HepG2 (cell line): ENCODE data around the gene FAM216A. TPM values are rescaled to one million over a fixed set of nuclear protein-coding genes. Genes with fewer than 3 reads are reported as not detected.

Experiments used
- ELF3 ChIP-seq: IDR thresholded peaks from 2 replicates; pipeline ENCODE4 v1.6.1; 2016; ENCODE audit warnings: missing genetic modification reagents, missing compliant biosample characterization
- KLF11 ChIP-seq: IDR thresholded peaks from 2 replicates; pipeline ENCODE4 v1.6.1; 2016; ENCODE audit warnings: missing compliant biosample characterization
- SAP130 ChIP-seq: IDR thresholded peaks from 2 replicates; pipeline ENCODE4 v1.6.1; 2016; ENCODE audit warnings: low read depth
- ZFP36 ChIP-seq: fragments of 150-350 bp; IDR thresholded peaks from 2 replicates; pipeline ENCODE4 v1.6.1; 2018; ENCODE audit warnings: borderline replicate concordance, low read length, low read depth; ENCODE audit not compliant: partially characterized antibody
- ZKSCAN1 ChIP-seq: fragments of 150-350 bp; IDR thresholded peaks from 2 replicates; pipeline ENCODE4 v1.6.1; 2014; ENCODE audit warnings: low read length
- ZNF207 ChIP-seq: fragments of 450-650 bp; IDR thresholded peaks from 2 replicates; pipeline ENCODE4 v1.6.1; 2016; ENCODE audit warnings: antibody characterized with exemption, borderline replicate concordance
- ZNF274 ChIP-seq: sonication (generic); formaldehyde crosslinking; IDR thresholded peaks from 2 replicates; pipeline ENCODE4 v1.5.1; 2020; ENCODE audit warnings: mild to moderate bottlenecking, missing genetic modification reagents
- ZNF737 ChIP-seq: sonication (generic); formaldehyde crosslinking; IDR thresholded peaks from 2 replicates; pipeline ENCODE4 v1.5.0; 2020; ENCODE audit warnings: missing genetic modification reagents, mild to moderate bottlenecking, borderline replicate concordance
- ZNF747 ChIP-seq: sonication (generic); formaldehyde crosslinking; IDR thresholded peaks from 2 replicates; pipeline ENCODE4 v1.8.1; 2023; ENCODE audit warnings: missing genetic modification reagents, mild to moderate bottlenecking, borderline replicate concordance
- ZNF749 ChIP-seq: sonication (generic); formaldehyde crosslinking; IDR thresholded peaks from 2 replicates; pipeline ENCODE4 v1.8.0; 2022; ENCODE audit warnings: mild to moderate bottlenecking, missing genetic modification reagents, moderate library complexity, borderline replicate concordance
- polyA plus RNA-seq, 8 experiments: library from polyadenylated mRNA; depleted of rRNA in 3 of 8; stranded (reverse) in 7 of 8; unstranded in 1 of 8; fragments of >200 nt; fragmentation: Illumina TruSeq in 4 of 8; extraction: Trizol in 4 of 8; gene quantifications; 2 replicates each; pipeline versions ENCODE4 v1.2.1 to v1.2.3, GENCODE V29; 2011 to 2016; ENCODE audit warnings: low read depth in 4 of 8, missing spikeins in 1 of 8, mixed read lengths in 1 of 8; ENCODE audit not compliant: insufficient read depth in 1 of 8
- total RNA-seq, 5 experiments: library from RNA; depleted of rRNA; stranded (reverse); fragments of >200 nt; fragmentation: Illumina TruSeq; extraction: Trizol; gene quantifications; 2 replicates each; pipeline ENCODE4 v1.2.3, GENCODE V29; 2016; ENCODE audit warnings: low read depth in 1 of 5
- TF ChIP-seq, protein P1 (sequence below): sonication (generic); formaldehyde crosslinking; IDR thresholded peaks from 2 replicates; pipeline ENCODE4 v1.5.0; 2020; ENCODE audit warnings: missing genetic modification reagents
- TF ChIP-seq, protein P2 (sequence below): sonication (generic); formaldehyde crosslinking; IDR thresholded peaks from 2 replicates; pipeline ENCODE4 v1.5.0; 2020; ENCODE audit warnings: mild to moderate bottlenecking, missing genetic modification reagents, borderline replicate concordance
- TF ChIP-seq, protein P3 (sequence below): sonication (generic); formaldehyde crosslinking; conservative IDR thresholded peaks from 2 replicates; pipeline ENCODE4 v1.8.1; 2023; ENCODE audit warnings: missing genetic modification reagents
- TF ChIP-seq, protein P4 (sequence below): sonication (generic); formaldehyde crosslinking; IDR thresholded peaks from 2 replicates; pipeline ENCODE4 v1.4.0; 2020; ENCODE audit warnings: low read depth, missing genetic modification reagents

FAM216A gene
- total and polyA plus RNA-seq, 2 of the 13 experiments (the other 11 are each of a cell fraction or from before 2014, with no cell fraction given): 20.3 to 31.2 TPM

DNA sequence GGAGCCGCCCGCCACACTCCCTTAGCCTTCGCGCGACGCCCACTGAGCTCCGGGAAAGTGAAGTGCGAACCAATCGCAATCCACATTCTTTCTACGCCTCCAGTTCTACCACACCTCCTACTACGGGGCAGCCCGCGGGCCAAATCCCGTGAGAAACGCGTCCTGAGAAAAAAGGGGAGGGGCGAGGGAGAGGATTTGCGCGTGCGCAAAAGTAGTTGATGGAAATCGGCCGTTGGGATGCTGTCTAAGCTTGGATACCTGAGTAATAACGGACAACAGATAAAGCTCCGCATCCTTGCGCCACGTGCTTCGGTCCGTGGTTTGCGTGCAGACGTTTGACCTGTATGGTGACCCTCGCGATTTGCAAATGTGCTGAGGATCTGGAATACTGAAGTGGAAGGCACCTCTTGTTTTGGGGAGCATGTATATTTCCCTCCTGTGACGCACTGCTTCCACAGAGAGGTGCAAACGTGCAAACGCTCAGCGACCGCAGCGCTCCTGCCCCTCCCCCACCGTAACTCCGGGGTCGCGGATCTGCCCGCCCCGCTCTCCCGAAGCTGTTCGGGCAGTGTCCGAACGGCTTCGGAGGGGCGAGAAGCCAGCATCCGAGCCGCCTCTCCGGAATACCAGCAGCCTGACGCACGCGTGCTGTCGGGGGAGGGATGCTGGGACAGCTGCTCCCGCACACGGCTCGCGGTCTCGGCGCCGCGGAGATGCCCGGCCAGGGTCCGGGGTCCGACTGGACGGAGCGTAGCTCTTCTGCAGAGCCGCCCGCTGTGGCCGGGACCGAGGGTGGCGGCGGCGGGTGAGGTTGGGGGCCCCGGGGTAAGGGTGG, at the start of gene FAM216A, which contains the start of gene GPN3 (continued):
- TF ChIP-seq, protein P1, sequence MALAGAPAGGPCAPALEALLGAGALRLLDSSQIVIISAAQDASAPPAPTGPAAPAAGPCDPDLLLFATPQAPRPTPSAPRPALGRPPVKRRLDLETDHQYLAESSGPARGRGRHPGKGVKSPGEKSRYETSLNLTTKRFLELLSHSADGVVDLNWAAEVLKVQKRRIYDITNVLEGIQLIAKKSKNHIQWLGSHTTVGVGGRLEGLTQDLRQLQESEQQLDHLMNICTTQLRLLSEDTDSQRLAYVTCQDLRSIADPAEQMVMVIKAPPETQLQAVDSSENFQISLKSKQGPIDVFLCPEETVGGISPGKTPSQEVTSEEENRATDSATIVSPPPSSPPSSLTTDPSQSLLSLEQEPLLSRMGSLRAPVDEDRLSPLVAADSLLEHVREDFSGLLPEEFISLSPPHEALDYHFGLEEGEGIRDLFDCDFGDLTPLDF: 0 out of 2 replicates have a peak, but pooled peaks have one; percentile 10
- peak; percentile 84 for TF ChIP-seq KLF11 (CRISPR knock-in tag)
- TF ChIP-seq, protein P2, sequence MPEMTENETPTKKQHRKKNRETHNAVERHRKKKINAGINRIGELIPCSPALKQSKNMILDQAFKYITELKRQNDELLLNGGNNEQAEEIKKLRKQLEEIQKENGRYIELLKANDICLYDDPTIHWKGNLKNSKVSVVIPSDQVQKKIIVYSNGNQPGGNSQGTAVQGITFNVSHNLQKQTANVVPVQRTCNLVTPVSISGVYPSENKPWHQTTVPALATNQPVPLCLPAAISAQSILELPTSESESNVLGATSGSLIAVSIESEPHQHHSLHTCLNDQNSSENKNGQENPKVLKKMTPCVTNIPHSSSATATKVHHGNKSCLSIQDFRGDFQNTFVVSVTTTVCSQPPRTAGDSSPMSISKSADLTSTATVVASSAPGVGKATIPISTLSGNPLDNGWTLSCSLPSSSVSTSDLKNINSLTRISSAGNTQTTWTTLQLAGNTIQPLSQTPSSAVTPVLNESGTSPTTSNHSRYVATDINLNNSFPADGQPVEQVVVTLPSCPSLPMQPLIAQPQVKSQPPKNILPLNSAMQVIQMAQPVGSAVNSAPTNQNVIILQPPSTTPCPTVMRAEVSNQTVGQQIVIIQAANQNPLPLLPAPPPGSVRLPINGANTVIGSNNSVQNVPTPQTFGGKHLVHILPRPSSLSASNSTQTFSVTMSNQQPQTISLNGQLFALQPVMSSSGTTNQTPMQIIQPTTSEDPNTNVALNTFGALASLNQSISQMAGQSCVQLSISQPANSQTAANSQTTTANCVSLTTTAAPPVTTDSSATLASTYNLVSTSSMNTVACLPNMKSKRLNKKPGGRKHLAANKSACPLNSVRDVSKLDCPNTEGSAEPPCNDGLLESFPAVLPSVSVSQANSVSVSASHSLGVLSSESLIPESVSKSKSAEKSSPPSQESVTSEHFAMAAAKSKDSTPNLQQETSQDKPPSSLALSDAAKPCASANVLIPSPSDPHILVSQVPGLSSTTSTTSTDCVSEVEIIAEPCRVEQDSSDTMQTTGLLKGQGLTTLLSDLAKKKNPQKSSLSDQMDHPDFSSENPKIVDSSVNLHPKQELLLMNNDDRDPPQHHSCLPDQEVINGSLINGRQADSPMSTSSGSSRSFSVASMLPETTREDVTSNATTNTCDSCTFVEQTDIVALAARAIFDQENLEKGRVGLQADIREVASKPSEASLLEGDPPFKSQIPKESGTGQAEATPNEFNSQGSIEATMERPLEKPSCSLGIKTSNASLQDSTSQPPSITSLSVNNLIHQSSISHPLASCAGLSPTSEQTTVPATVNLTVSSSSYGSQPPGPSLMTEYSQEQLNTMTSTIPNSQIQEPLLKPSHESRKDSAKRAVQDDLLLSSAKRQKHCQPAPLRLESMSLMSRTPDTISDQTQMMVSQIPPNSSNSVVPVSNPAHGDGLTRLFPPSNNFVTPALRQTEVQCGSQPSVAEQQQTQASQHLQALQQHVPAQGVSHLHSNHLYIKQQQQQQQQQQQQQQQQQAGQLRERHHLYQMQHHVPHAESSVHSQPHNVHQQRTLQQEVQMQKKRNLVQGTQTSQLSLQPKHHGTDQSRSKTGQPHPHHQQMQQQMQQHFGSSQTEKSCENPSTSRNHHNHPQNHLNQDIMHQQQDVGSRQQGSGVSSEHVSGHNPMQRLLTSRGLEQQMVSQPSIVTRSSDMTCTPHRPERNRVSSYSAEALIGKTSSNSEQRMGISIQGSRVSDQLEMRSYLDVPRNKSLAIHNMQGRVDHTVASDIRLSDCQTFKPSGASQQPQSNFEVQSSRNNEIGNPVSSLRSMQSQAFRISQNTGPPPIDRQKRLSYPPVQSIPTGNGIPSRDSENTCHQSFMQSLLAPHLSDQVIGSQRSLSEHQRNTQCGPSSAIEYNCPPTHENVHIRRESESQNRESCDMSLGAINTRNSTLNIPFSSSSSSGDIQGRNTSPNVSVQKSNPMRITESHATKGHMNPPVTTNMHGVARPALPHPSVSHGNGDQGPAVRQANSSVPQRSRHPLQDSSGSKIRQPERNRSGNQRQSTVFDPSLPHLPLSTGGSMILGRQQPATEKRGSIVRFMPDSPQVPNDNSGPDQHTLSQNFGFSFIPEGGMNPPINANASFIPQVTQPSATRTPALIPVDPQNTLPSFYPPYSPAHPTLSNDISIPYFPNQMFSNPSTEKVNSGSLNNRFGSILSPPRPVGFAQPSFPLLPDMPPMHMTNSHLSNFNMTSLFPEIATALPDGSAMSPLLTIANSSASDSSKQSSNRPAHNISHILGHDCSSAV (CRISPR knock-in tag): peak; percentile 42; the same call in 1 of the 2 replicates
- no peak for TF ChIP-seq ZNF274 (CRISPR knock-in tag)
- TF ChIP-seq ELF3: 0 out of 2 replicates have a peak, but pooled peaks have one; percentile 27
- TF ChIP-seq ZNF737: no peak
- TF ChIP-seq, protein P3, sequence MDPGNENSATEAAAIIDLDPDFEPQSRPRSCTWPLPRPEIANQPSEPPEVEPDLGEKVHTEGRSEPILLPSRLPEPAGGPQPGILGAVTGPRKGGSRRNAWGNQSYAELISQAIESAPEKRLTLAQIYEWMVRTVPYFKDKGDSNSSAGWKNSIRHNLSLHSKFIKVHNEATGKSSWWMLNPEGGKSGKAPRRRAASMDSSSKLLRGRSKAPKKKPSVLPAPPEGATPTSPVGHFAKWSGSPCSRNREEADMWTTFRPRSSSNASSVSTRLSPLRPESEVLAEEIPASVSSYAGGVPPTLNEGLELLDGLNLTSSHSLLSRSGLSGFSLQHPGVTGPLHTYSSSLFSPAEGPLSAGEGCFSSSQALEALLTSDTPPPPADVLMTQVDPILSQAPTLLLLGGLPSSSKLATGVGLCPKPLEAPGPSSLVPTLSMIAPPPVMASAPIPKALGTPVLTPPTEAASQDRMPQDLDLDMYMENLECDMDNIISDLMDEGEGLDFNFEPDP: 0 out of 2 replicates have a peak, but pooled peaks have one; percentile 7
- no peak for TF ChIP-seq ZNF747 (CRISPR knock-in tag)
- TF ChIP-seq ZNF207: no peak
- TF ChIP-seq, protein P4, sequence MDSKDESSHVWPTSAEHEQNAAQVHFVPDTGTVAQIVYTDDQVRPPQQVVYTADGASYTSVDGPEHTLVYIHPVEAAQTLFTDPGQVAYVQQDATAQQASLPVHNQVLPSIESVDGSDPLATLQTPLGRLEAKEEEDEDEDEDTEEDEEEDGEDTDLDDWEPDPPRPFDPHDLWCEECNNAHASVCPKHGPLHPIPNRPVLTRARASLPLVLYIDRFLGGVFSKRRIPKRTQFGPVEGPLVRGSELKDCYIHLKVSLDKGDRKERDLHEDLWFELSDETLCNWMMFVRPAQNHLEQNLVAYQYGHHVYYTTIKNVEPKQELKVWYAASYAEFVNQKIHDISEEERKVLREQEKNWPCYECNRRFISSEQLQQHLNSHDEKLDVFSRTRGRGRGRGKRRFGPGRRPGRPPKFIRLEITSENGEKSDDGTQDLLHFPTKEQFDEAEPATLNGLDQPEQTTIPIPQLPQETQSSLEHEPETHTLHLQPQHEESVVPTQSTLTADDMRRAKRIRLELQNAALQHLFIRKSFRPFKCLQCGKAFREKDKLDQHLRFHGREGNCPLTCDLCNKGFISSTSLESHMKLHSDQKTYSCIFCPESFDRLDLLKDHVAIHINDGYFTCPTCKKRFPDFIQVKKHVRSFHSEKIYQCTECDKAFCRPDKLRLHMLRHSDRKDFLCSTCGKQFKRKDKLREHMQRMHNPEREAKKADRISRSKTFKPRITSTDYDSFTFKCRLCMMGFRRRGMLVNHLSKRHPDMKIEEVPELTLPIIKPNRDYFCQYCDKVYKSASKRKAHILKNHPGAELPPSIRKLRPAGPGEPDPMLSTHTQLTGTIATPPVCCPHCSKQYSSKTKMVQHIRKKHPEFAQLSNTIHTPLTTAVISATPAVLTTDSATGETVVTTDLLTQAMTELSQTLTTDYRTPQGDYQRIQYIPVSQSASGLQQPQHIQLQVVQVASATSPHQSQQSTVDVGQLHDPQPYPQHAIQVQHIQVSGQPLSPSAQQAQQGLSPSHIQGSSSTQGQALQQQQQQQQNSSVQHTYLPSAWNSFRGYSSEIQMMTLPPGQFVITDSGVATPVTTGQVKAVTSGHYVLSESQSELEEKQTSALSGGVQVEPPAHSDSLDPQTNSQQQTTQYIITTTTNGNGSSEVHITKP (CRISPR knock-in tag): no peak
- peak; percentile 61 for TF ChIP-seq ZNF749 (CRISPR knock-in tag)
- TF ChIP-seq SAP130 (CRISPR knock-in tag): peak; percentile 94
- TF ChIP-seq ZFP36: no peak
- TF ChIP-seq ZKSCAN1: no peak
